A673 (cell line): Measurements from ENCODE around the gene SP8. TPM values are rescaled to one million over a fixed set of nuclear protein-coding genes. Genes with fewer than 3 reads are reported as not detected.
A peak's percentile ranks its signal among the peaks of the same experiment; 100 is the strongest.

Experiments
- BruUV-seq: library from RNA; stranded (reverse); fragments of 400-500 nt; replicated peaks from 2 replicates; lab custom pipeline; 2021; lab: Mats Ljungman, UMichigan
- CTCF ChIA-PET: fragments of 300-600 bp; sonication (Branson Sonifier 250); formaldehyde crosslinking; loops from one replicate; lab custom pipeline; 2022; ENCODE audit warnings: antibody characterized with exemption; lab: Charles Lee
- POLR2A ChIA-PET: fragments of 300-600 bp; sonication (Branson Sonifier 250); formaldehyde crosslinking; loops from one replicate; lab custom pipeline; 2022; ENCODE audit warnings: antibody characterized with exemption; ENCODE audit not compliant: low non-redundant PET; lab: Charles Lee
- DNase-seq: peaks from one replicate; pipeline ENCODE4 v3.0.0-alpha.2; 2015; ENCODE audit warnings: low spot score
- H3K27ac ChIP-seq: fragments of 200-600 bp; sonication (generic); 2 replicates; pipeline ENCODE4 v1.5.1; 2016; ENCODE audit warnings: mixed run types, low read depth, mild to moderate bottlenecking, mixed read lengths, antibody characterized with exemption, low read length; ENCODE audit not compliant: poor library complexity, severe bottlenecking
- H3K27me3 ChIP-seq: fragments of 200-600 bp; sonication (generic); replicated peaks from 2 replicates; pipeline ENCODE4 v1.6.1; 2017; ENCODE audit warnings: mixed run types, low read depth, mild to moderate bottlenecking, mixed read lengths, antibody characterized with exemption, low read length; ENCODE audit not compliant: insufficient read depth, poor library complexity
- H3K36me3 ChIP-seq: fragments of 200-600 bp; sonication (generic); 2 replicates; pipeline ENCODE4 v1.6.1; 2016; ENCODE audit warnings: mixed run types, mild to moderate bottlenecking, mixed read lengths, antibody characterized with exemption, low read length; ENCODE audit not compliant: insufficient read depth, poor library complexity, severe bottlenecking
- H3K4me1 ChIP-seq: fragments of 200-600 bp; sonication (generic); 2 replicates; pipeline ENCODE4 v1.6.1; 2017; ENCODE audit warnings: mixed run types, mild to moderate bottlenecking, mixed read lengths, antibody characterized with exemption, low read length; ENCODE audit not compliant: insufficient read depth, poor library complexity, severe bottlenecking
- H3K4me3 ChIP-seq: fragments of 200-600 bp; sonication (generic); 2 replicates; pipeline ENCODE4 v1.5.1; 2016; ENCODE audit warnings: low read depth, mixed run types, mild to moderate bottlenecking, mixed read lengths, low read length; ENCODE audit not compliant: poor library complexity, severe bottlenecking
- H3K9me3 ChIP-seq: fragments of 200-600 bp; sonication (generic); 2 replicates; pipeline ENCODE4 v1.6.1; 2016; ENCODE audit warnings: mixed run types, low read depth, mild to moderate bottlenecking, mixed read lengths, antibody characterized with exemption, low read length; ENCODE audit not compliant: poor library complexity, severe bottlenecking
- EZH2 ChIP-seq: fragments of 200-600 bp; sonication (generic); IDR thresholded peaks from 2 replicates; pipeline ENCODE4 v1.6.1; 2017; ENCODE audit warnings: borderline replicate concordance, low read depth, mild to moderate bottlenecking, mixed read lengths, antibody characterized with exemption, low read length; ENCODE audit not compliant: poor library complexity, severe bottlenecking
- intact Hi-C: fragments of 100-400 bp; cut with micrococcal nuclease; formaldehyde crosslinking; loops from one replicate; pipeline ENCODE4 v1.10.0; 2022; ENCODE audit not compliant: unreplicated experiment
- total RNA-seq: library from RNA; stranded (reverse); gene quantifications from 2 replicates; pipeline ENCODE4 v1.2.3, GENCODE V29; 2021
- TF ChIP-seq, protein P1 (sequence below): fragments of 300-800, 200-600 bp; sonication (generic); conservative IDR thresholded peaks from 2 replicates; pipeline ENCODE4 v1.5.1; 2017; ENCODE audit warnings: low read depth, mild to moderate bottlenecking, antibody characterized with exemption, low read length, moderate library complexity, mixed read lengths

SP8 gene
- total RNA-seq, 1 experiment from 2014 or later, result not detected

DNA sequence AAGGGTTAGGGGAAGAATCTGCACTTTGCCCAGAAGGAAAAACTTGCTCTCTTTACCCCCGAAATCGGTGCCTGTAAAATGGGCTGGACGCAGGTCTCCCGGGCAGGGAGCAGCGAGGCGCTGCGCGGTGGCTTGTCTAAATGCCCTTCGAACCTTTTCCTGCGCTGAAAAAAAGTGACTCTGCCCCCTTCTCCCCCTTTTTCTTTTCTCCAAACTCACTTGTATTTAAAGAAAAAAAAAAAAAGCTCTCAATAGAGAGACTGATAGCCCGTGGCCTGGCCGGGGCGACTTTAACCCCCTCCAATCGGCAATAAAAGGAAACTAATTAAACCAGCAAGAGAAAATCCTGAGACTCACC is 286 bp downstream of the SP8 start:
- no TSS peak for BruUV-seq

DNA sequence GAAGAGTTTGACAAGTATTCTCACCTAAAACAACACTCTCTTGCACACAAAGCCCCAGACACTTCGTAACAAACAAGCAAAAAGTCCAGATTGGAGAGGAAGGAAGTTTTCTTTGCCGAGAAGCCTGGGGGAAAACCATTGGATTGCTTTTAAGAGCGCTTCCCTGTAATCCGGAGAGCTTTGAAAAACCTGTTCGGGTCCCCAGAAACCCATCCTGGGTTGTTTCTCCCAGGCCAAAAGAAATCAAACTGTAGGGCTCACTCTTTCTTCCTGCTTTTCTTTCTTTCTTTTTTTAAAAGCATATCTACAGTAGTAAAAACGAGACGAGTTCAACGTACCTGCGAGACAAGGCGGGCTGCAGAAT is 655 bp downstream of the SP8 start:
- BruUV-seq, result no TSS peak
- intact Hi-C loops, result loop anchor here (10.0 kb wide), 2 partner anchors 1219 to 1299 kb away; no protein-coding TSS in a partner anchor
- no peak for TF ChIP-seq EZH2
- TF ChIP-seq, protein P1, sequence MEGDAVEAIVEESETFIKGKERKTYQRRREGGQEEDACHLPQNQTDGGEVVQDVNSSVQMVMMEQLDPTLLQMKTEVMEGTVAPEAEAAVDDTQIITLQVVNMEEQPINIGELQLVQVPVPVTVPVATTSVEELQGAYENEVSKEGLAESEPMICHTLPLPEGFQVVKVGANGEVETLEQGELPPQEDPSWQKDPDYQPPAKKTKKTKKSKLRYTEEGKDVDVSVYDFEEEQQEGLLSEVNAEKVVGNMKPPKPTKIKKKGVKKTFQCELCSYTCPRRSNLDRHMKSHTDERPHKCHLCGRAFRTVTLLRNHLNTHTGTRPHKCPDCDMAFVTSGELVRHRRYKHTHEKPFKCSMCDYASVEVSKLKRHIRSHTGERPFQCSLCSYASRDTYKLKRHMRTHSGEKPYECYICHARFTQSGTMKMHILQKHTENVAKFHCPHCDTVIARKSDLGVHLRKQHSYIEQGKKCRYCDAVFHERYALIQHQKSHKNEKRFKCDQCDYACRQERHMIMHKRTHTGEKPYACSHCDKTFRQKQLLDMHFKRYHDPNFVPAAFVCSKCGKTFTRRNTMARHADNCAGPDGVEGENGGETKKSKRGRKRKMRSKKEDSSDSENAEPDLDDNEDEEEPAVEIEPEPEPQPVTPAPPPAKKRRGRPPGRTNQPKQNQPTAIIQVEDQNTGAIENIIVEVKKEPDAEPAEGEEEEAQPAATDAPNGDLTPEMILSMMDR, result no peak
- Histone ChIP-seq H3K4me3 (peak overlapping the region; percentile 0), H3K27me3 (peaks cover 100% of the 10 kb centered on the region), H3K4me1 (peaks cover 5% of the 10 kb centered on the region), H3K36me3 (no peaks in the 10 kb centered on the region), H3K9me3 (no peaks in the 10 kb centered on the region), H3K27ac (no peak overlapping the region)
- ChIA-PET POLR2A (no interaction called here), CTCF (no interaction called here)
- DNase-seq, result no peak

More for the DNA sequence above, 286 bp downstream of the SP8 start:
- TF ChIP-seq EZH2, result no peak
- TF ChIP-seq, protein P1, result no peak
- H3K9me3 ChIP-seq, result no peaks in the 10 kb centered on the region
- no peaks in the 10 kb centered on the region for H3K36me3 ChIP-seq
- CTCF ChIA-PET, result no interaction called here
- intact Hi-C loops, result loop anchor here (10.0 kb wide), 2 partner anchors 1218 to 1298 kb away; no protein-coding TSS in a partner anchor
- POLR2A ChIA-PET, result no interaction called here
- H3K4me1 ChIP-seq, result peaks cover 5% of the 10 kb centered on the region
- H3K27ac ChIP-seq, result no peak overlapping the region
- peak overlapping the region; percentile 37 for H3K4me3 ChIP-seq
- DNase-seq, result no peak
- H3K27me3 ChIP-seq, result peaks cover 100% of the 10 kb centered on the region

DNA sequence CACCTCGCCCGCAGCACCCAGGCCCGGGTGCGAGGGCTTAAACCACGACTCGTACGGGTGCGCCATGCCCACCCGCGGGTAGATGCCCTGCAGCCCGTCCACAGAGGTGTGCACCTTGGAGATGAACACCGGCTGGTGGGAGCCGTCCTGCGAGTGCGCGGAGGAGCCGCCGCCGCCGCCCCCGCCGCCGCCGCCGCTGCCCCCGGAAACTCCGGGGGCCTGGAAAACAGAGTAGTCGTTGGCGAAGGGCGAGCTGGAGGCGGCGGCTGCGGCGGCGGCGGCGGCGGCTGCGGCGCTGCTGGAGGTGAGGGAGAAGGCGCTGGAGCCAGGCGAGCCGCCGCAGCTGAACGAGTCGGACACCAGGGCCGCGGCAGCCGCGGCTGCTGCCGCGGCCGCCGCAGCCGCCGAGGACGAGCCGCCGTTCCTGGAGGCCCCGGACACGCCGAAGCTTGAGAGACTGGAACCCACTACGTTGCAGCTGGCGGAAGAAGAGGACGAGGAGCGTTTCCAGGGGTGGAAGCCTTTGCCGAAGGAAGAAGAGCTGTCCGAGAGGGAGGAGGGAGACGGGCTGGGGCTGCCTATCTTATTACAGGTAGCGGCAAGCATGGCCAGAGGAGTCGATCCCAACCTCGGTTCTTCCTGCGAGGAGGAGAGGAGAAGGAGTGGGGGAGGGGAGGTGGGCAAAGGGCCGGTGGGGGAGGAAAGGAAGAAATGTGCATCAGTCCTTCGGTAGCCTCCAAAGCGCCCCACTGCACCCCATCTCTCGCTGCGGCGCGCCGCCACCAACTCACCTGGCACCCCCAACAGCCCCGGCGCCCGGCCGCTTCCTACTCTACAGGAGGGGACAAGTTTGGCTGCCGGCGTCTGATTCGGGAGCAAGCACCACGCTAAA is 1.3 kb downstream of the SP8 start:
- TF ChIP-seq, protein P1, result no peak
- no peak overlapping the region for H3K27ac ChIP-seq
- peaks cover 5% of the 10 kb centered on the region for H3K4me1 ChIP-seq
- no TSS peak for BruUV-seq
- H3K4me3 ChIP-seq, result peak overlapping the region; percentile 21
- DNase-seq, result no peak
- H3K27me3 ChIP-seq, result peaks cover 100% of the 10 kb centered on the region
- CTCF ChIA-PET, result interaction anchor here (0.6 to 0.9 kb wide), 3 partner anchors 24 to 1680 kb away, joined by 3 to 4 read pairs (median 3); no protein-coding TSS in a partner anchor
- POLR2A ChIA-PET, result no interaction called here
- no peaks in the 10 kb centered on the region for H3K9me3 ChIP-seq
- intact Hi-C loops, result loop anchor here (10.0 kb wide), 2 partner anchors 1219 to 1299 kb away; no protein-coding TSS in a partner anchor
- no peaks in the 10 kb centered on the region for H3K36me3 ChIP-seq
